Common myeloid progenitor, CD34-positive (primary cell): Measurements from ENCODE around the gene NOD2.

Experiments
- CTCF ChIA-PET: fragments of 350-600 bp; sonication (Branson Sonifier 250); formaldehyde crosslinking; loops from one replicate; lab custom pipeline; 2021; ENCODE audit warnings: antibody characterized with exemption; lab: Charles Lee
- POLR2A ChIA-PET: fragments of 350-600 bp; sonication (Branson Sonifier 250); formaldehyde crosslinking; loops from one replicate; lab custom pipeline; 2021; ENCODE audit warnings: antibody characterized with exemption; lab: Charles Lee
- DNase-seq, 3 donors: peaks; one replicate each; pipeline versions ENCODE4 v3.0.0 to v3.0.0-alpha.2; 2013
- H3K27ac ChIP-seq, 2 experiments: 1 replicate in 1 of 2; 2 replicates in 1 of 2; pipeline ENCODE4 v1.7.0; 2013; ENCODE audit warnings: inconsistent platforms in 2 of 2, low read length in 2 of 2, mild to moderate bottlenecking in 2 of 2, low read depth in 1 of 2, moderate library complexity in 1 of 2; ENCODE audit not compliant: severe bottlenecking in 2 of 2, insufficient read depth in 1 of 2, poor library complexity in 1 of 2
- H3K27me3 ChIP-seq, 5 experiments: replicated peaks in 2 of 5; 1 replicate in 3 of 5; 2 replicates in 2 of 5; pipeline versions ENCODE4 v1.6.1 to v1.7.0; 2013; ENCODE audit warnings: low read length in 4 of 5, mild to moderate bottlenecking in 2 of 5, moderate library complexity in 2 of 5, inconsistent platforms in 1 of 5; ENCODE audit not compliant: insufficient read depth in 5 of 5, control insufficient read depth in 4 of 5
- H3K36me3 ChIP-seq, 4 experiments: 1 replicate in 2 of 4; 2 replicates in 2 of 4; pipeline versions ENCODE4 v1.6.1 to v1.7.0; 2013; ENCODE audit warnings: low read length in 3 of 4, control low read depth in 1 of 4, mild to moderate bottlenecking in 1 of 4; ENCODE audit not compliant: control insufficient read depth in 4 of 4, insufficient read depth in 4 of 4
- H3K4me1 ChIP-seq, 4 experiments: 1 replicate in 3 of 4; 2 replicates in 1 of 4; pipeline versions ENCODE4 v1.6.1 to v1.7.1; 2013; ENCODE audit warnings: low read length in 3 of 4, mild to moderate bottlenecking in 3 of 4, control low read depth in 1 of 4, inconsistent platforms in 1 of 4, moderate library complexity in 1 of 4; ENCODE audit not compliant: control insufficient read depth in 4 of 4, insufficient read depth in 4 of 4; ENCODE audit errors: control extremely low read depth in 1 of 4
- H3K4me3 ChIP-seq, 7 experiments: 1 replicate in 4 of 7; 2 replicates in 3 of 7; pipeline versions ENCODE4 v1.5.1 to v1.7.0; 2013; ENCODE audit warnings: mild to moderate bottlenecking in 7 of 7, low read length in 6 of 7, moderate library complexity in 6 of 7, inconsistent platforms in 2 of 7, low read depth in 2 of 7, control low read depth in 1 of 7; ENCODE audit not compliant: insufficient read depth in 4 of 7, control insufficient read depth in 1 of 7; ENCODE audit errors: extremely low read depth in 1 of 7
- H3K9me3 ChIP-seq, 5 experiments: 1 replicate in 4 of 5; 2 replicates in 1 of 5; pipeline versions ENCODE4 v1.6.1 to v1.7.1; 2013; ENCODE audit warnings: low read length in 4 of 5, mild to moderate bottlenecking in 2 of 5, inconsistent platforms in 1 of 5, low read depth in 1 of 5, moderate library complexity in 1 of 5; ENCODE audit not compliant: control insufficient read depth in 4 of 5, insufficient read depth in 2 of 5; ENCODE audit errors: control extremely low read depth in 1 of 5
- WGBS: methylation state at CpG from one replicate; pipeline ENCODE4 v1.1.5; 2013; ENCODE audit not compliant: insufficient coverage; 5-methylcytosine and 5-hydroxymethylcytosine counted together

NOD2 gene

DNA sequence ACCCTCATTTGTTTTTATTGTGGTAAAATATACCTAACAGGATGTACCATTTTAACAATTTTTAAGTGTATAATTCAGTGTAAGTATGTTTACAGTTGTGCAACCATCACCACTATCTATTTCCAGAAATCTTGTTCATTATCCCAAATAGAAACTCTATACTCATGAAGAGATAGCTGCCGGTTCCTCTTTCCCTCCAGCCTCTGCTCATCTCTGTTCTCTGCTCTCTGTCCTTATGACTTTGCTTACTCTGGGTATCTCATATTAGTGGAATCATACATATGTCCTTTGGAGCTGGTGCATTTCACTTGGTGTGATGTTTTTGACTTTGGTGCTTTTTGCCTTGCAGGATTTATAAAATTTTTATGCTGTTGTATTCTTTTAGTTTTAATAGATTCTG, 67.9 kb downstream of the NOD2 start:
- no CpG with 5 or more reads among the region's 1 CpG for WGBS
- no peak overlapping the region for H3K4me3 ChIP-seq
- ChIA-PET POLR2A (no interaction called here), CTCF (interaction anchor here (0.9 to 1.0 kb wide), 2 partner anchors 12 to 406 kb away, joined by 3 read pairs; no protein-coding TSS in a partner anchor)
- peaks cover 23 to 72% (median 33%) of the 10 kb centered on the region in 4 experiments for H3K36me3 ChIP-seq
- H3K4me1 ChIP-seq, result no peaks in the 10 kb centered on the region
- DNase-seq, result no peak
- no peak overlapping the region for H3K27ac ChIP-seq
- no peaks in the 10 kb centered on the region for H3K27me3 ChIP-seq
- H3K9me3 ChIP-seq, result peaks cover 0 to 26% (median 11%) of the 10 kb centered on the region in 5 experiments

DNA sequence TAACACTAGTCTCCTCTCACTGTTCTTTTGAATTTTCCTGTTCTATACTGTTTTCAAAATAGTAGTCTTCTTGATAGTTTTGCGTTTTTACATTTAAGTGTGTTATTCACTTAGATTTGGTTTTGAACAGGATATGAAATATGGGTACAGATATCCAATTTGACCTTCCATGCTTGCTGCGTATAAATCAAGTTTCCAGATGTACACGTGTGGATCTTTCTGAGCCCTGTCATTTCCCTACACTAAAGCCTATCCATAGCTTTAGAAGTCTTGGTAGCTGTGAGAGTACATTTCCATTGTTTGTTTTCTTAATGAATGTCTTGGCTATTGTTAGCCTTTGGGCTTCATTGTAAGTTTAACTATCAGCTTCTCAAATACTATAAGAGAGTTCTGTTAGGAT, 68.8 kb downstream of the NOD2 start:
- 90% methylated on average over 2 of the region's 3 CpGs for WGBS
- Histone ChIP-seq H3K4me1 (no peaks in the 10 kb centered on the region), H3K4me3 (no peak overlapping the region), H3K9me3 (peaks cover 4 to 36% (median 17%) of the 10 kb centered on the region in 5 experiments), H3K27me3 (no peaks in the 10 kb centered on the region), H3K27ac (no peak overlapping the region), H3K36me3 (peaks cover 26 to 73% (median 36%) of the 10 kb centered on the region in 4 experiments)
- no peak for DNase-seq
- POLR2A ChIA-PET, result no interaction called here
- CTCF ChIA-PET, result interaction anchor here (0.6 to 0.9 kb wide), 4 partner anchors 14 to 25 kb away, joined by 3 to 4 read pairs (median 4); no protein-coding TSS in a partner anchor

DNA sequence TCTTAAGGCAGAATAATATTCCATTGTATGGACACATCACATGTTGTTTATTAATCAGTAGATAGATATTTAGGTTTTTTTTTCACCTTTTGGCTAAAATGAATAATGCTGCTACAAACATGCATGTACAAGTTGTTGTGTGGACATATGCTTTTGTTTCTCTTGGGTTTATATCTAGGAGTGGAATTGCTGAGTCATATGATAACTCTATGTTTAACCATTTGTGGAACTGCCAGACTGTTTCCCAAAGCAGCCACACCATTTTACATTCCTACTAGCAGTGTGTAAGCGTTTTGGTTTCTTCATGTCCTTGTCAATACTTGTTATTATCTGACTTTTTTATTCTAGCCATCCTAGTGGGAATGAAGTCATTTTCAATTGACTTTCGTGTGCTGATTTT, 69.8 kb downstream of the NOD2 start:
- WGBS, result no CpG with 5 or more reads among the region's 2 CpGs
- no peak overlapping the region for H3K4me3 ChIP-seq
- POLR2A ChIA-PET, result no interaction called here
- peaks cover 7 to 42% (median 17%) of the 10 kb centered on the region in 5 experiments for H3K9me3 ChIP-seq
- H3K27me3 ChIP-seq, result no peaks in the 10 kb centered on the region
- peaks cover 26 to 82% (median 36%) of the 10 kb centered on the region in 4 experiments for H3K36me3 ChIP-seq
- H3K27ac ChIP-seq, result no peak overlapping the region
- CTCF ChIA-PET, result interaction anchor here (1.7 kb wide), 1 partner anchor 8 kb away, joined by 3 read pairs; no protein-coding TSS in a partner anchor
- DNase-seq, result no peak
- no peaks in the 10 kb centered on the region for H3K4me1 ChIP-seq

DNA sequence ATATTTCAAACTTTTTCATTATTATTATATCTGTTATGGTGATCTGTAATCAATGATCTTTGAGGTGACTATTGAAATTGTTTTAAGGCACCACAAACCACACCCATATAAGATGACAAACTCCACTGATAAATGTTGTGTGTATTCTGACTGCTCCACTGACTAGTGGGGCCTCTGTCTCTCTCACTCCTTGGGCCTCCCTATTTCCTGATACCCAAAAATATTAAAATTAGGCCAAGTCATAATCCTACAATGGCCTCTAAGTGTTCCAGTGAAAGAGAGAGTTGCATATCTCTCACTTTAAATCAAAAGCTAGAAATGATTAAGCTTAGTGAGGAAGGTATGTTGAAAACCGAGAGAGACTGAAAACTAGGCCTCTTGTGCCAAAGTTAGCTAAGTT, 71.9 kb downstream of the NOD2 start:
- CTCF ChIA-PET, result interaction anchor here (0.6 to 1.6 kb wide), 6 partner anchors 12 to 96 kb away, joined by 3 to 5 read pairs (median 3); no protein-coding TSS in a partner anchor
- Histone ChIP-seq H3K4me1 (no peaks in the 10 kb centered on the region), H3K36me3 (peaks cover 26 to 87% (median 40%) of the 10 kb centered on the region in 4 experiments), H3K27ac (no peak overlapping the region), H3K9me3 (peaks cover 12 to 60% (median 18%) of the 10 kb centered on the region in 5 experiments), H3K4me3 (no peak overlapping the region), H3K27me3 (no peaks in the 10 kb centered on the region)
- no CpG with 5 or more reads among the region's 1 CpG for WGBS
- POLR2A ChIA-PET, result no interaction called here
- no peak for DNase-seq

DNA sequence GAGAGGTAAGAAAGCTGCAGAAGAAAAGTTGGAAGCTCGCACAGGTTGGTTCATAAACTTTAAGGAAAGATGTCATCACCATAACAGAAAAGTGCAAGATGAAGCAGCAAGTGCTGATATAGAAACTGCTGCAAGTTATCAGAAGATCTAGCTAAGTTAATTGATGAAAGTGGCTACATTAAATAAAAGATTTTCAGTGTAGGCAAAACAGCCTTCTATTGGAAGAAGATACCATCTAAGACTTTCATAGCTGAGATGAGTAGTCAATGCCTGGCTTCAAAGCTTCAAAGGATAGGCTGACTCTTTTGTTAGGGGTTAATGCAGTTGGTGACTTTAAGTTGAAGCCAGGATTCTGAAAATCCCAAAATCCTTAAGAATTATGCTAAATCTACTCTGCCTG, 72.5 kb downstream of the NOD2 start:
- CTCF ChIA-PET, result interaction anchor here (0.7 to 1.6 kb wide), 5 partner anchors 12 to 154 kb away, joined by 3 to 4 read pairs (median 3); no protein-coding TSS in a partner anchor
- no peaks in the 10 kb centered on the region for H3K27me3 ChIP-seq
- WGBS, result 78% methylated on average over 1 of the region's 1 CpG
- no peaks in the 10 kb centered on the region for H3K4me1 ChIP-seq
- no peak for DNase-seq
- peaks cover 12 to 65% (median 18%) of the 10 kb centered on the region in 5 experiments for H3K9me3 ChIP-seq
- POLR2A ChIA-PET, result no interaction called here
- H3K27ac ChIP-seq, result no peak overlapping the region
- H3K36me3 ChIP-seq, result peaks cover 30 to 89% (median 41%) of the 10 kb centered on the region in 4 experiments
- H3K4me3 ChIP-seq, result no peak overlapping the region

DNA sequence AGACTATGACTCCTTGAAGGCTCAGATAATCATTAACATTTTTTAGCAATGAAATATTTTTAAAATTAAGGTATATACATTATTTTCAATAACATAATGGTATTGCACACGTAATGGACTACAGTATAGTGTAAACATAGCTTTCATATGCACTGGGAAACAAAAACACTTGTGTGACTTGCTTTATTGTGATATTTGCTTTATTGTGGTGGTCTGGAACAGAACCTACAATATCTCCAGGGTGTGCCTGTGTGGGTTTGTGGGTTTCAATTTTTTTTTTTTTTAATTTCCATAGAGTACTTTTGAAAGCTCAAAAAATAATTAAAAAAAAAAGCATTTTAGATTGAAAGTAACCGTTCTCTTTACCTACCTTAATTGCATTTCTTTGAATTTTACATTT, 73.8 kb downstream of the NOD2 start:
- POLR2A ChIA-PET, result no interaction called here

DNA sequence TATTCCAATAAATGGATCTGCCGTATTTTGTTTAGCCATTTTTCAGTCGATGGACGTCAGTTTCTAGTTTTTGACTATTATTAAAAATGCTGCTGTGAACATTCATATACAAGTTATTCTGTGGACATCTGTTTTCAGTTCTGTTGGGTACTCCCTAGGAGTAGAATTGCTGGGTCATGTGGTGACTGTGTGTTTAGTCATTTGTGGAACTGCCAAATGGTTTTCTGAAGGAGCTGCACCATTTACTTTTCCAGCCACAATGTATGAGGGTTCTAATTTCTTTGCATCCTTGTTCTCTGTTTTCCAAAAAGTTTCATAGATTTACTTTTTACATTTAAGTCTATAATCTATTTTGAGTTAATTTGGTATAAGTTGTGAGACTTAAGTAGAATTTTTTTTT, 78.0 kb downstream of the NOD2 start:
- H3K4me1 ChIP-seq, result no peaks in the 10 kb centered on the region
- WGBS, result 100% methylated on average over 1 of the region's 3 CpGs
- CTCF ChIA-PET, result interaction anchor here (1.1 kb wide), 1 partner anchor 15 kb away, joined by 4 read pairs; no protein-coding TSS in a partner anchor
- H3K4me3 ChIP-seq, result no peak overlapping the region
- H3K27ac ChIP-seq, result no peak overlapping the region
- H3K36me3 ChIP-seq, result peaks cover 21 to 69% (median 26%) of the 10 kb centered on the region in 4 experiments
- no peaks in the 10 kb centered on the region for H3K27me3 ChIP-seq
- no peak for DNase-seq
- H3K9me3 ChIP-seq, result peaks cover 5 to 38% (median 11%) of the 10 kb centered on the region in 5 experiments
- POLR2A ChIA-PET, result no interaction called here

More for the DNA sequence above, 73.8 kb downstream of the NOD2 start:
- Histone ChIP-seq H3K27ac (no peak overlapping the region), H3K4me3 (no peak overlapping the region), H3K9me3 (peaks cover 12 to 65% (median 18%) of the 10 kb centered on the region in 5 experiments), H3K36me3 (peaks cover 32 to 86% (median 43%) of the 10 kb centered on the region in 4 experiments), H3K4me1 (no peaks in the 10 kb centered on the region), H3K27me3 (no peaks in the 10 kb centered on the region)
- WGBS, result no CpG with 5 or more reads among the region's 2 CpGs
- DNase-seq, result no peak
- CTCF ChIA-PET, result interaction anchor here (1.2 to 1.6 kb wide), 3 partner anchors 21 to 156 kb away, joined by 3 to 4 read pairs (median 3); no protein-coding TSS in a partner anchor
